A549 treated with Mapracorat at 1 μM for 4 hours (cell line): Measurements from ENCODE around the gene FBXL7. TPM values are rescaled to one million over a fixed set of nuclear protein-coding genes. Genes with fewer than 3 reads are reported as not detected.

Source experiments
- total RNA-seq: library from RNA; stranded (reverse); fragments of 200-300 nt; extraction: Qiagen RNA extraction; gene quantifications from 5 replicates; pipeline ENCODE4 v1.2.3, GENCODE V29; 2022

Gene FBXL7
- total RNA-seq = 1.2 to 1.5 TPM (median 1.5 TPM) in 5 replicates

DNA sequence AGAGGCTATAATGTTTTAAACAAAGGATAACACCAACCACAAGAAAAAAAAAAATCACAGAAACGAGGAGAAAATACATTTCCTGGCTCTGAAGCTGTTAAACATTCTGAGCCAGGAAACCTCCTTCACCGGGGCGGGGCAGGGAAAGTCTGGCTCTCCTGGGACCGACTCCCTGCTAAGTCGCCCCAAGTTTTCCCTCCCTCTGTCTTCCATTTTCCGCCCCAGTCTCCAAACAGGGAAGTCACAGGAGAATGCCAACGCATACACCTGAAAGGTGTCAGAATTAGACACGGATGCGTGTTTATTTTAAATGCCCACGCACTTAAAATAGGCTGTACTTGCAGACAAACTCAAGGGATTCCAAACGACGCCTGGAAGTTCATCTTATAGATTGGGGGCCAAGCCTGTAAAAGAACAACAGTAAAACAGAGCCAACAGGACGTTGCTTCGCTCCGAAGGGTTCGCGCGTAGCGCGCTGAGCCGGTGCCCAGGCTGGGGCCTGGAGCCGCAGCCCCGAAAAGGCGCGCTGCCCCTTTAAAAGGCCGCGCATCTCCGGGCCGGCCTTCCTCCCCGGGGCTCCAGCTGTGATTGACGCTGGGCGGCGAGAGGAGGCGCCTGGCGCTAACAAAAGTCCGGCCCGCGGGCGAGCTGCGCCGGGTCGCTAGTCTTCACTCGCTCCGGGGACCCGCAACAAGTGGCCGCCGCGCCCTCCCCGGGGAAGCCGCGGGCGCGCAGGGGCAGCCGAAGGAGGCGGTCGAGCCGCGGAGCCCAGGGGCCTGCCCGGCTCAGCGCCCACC, at the start of gene FBXL7:
Gene FBXL7 (plus strand): TSS at position 653 of the 797 bp plus-strand sequence.

